WTC11 (cell line): ENCODE measurements around the gene FEN1. TPM values are rescaled to one million over a fixed set of nuclear protein-coding genes. Genes with fewer than 3 reads are reported as not detected.

Source experiments
- FOXK1 ChIP-seq: sonication (generic); formaldehyde crosslinking; IDR thresholded peaks from 2 replicates; pipeline ENCODE4 v1.8.0; 2022; ENCODE audit warnings: mild to moderate bottlenecking, moderate library complexity, missing genetic modification reagents
- MYBL2 ChIP-seq: sonication (generic); formaldehyde crosslinking; IDR thresholded peaks from 2 replicates; pipeline ENCODE4 v1.8.1; 2023; ENCODE audit warnings: mild to moderate bottlenecking, moderate library complexity, missing genetic modification reagents
- NFYB ChIP-seq: sonication (generic); formaldehyde crosslinking; conservative IDR thresholded peaks from 2 replicates; pipeline ENCODE4 v1.8.0; 2022; ENCODE audit warnings: low read depth, missing genetic modification reagents
- ZBTB21 ChIP-seq: sonication (generic); formaldehyde crosslinking; IDR thresholded peaks from 2 replicates; pipeline ENCODE4 v1.8.1; 2023; ENCODE audit warnings: mild to moderate bottlenecking, missing genetic modification reagents, borderline replicate concordance
- ZNF423 ChIP-seq: fragments of 250-450 bp; sonication (Bioruptor Pico); IDR thresholded peaks from 2 replicates; pipeline ENCODE4 v2.1.2; 2022; ENCODE audit warnings: mild to moderate bottlenecking, moderate library complexity
- total RNA-seq: library from RNA; stranded (reverse); gene quantifications from 3 replicates; pipeline ENCODE4 v1.2.3, GENCODE V29; 2021
- TF ChIP-seq, protein P1 (sequence below): sonication (generic); formaldehyde crosslinking; IDR thresholded peaks from 2 replicates; pipeline ENCODE4 v1.8.1; 2023; ENCODE audit warnings: mild to moderate bottlenecking, missing genetic modification reagents, borderline replicate concordance
- TF ChIP-seq, protein P2 (sequence below): sonication (generic); formaldehyde crosslinking; IDR thresholded peaks from 2 replicates; pipeline ENCODE4 v1.8.0; 2022; ENCODE audit warnings: mild to moderate bottlenecking, missing genetic modification reagents
- TF ChIP-seq, protein P3 (sequence below): sonication (generic); formaldehyde crosslinking; IDR thresholded peaks from 2 replicates; pipeline ENCODE4 v1.8.0; 2023; ENCODE audit warnings: missing genetic modification reagents
- TF ChIP-seq, protein P4 (sequence below): sonication (generic); formaldehyde crosslinking; conservative IDR thresholded peaks from 2 replicates; pipeline ENCODE4 v1.8.1; 2022; ENCODE audit warnings: mild to moderate bottlenecking, missing genetic modification reagents
- TF ChIP-seq, protein P5 (sequence below): sonication (generic); formaldehyde crosslinking; IDR thresholded peaks from 2 replicates; pipeline ENCODE4 v1.8.1; 2022; ENCODE audit warnings: mild to moderate bottlenecking, moderate library complexity, missing genetic modification reagents
- TF ChIP-seq, protein P6 (sequence below): sonication (generic); formaldehyde crosslinking; IDR thresholded peaks from 2 replicates; pipeline ENCODE4 v1.8.1; 2023; ENCODE audit warnings: mild to moderate bottlenecking, moderate library complexity, missing genetic modification reagents
- TF ChIP-seq, protein P7 (sequence below): sonication (generic); formaldehyde crosslinking; IDR thresholded peaks from 2 replicates; pipeline ENCODE4 v1.8.1; 2023; ENCODE audit warnings: mild to moderate bottlenecking, missing genetic modification reagents

The FEN1 gene
- total RNA-seq, 1 experiment from 2014 or later: 96.3 TPM

DNA sequence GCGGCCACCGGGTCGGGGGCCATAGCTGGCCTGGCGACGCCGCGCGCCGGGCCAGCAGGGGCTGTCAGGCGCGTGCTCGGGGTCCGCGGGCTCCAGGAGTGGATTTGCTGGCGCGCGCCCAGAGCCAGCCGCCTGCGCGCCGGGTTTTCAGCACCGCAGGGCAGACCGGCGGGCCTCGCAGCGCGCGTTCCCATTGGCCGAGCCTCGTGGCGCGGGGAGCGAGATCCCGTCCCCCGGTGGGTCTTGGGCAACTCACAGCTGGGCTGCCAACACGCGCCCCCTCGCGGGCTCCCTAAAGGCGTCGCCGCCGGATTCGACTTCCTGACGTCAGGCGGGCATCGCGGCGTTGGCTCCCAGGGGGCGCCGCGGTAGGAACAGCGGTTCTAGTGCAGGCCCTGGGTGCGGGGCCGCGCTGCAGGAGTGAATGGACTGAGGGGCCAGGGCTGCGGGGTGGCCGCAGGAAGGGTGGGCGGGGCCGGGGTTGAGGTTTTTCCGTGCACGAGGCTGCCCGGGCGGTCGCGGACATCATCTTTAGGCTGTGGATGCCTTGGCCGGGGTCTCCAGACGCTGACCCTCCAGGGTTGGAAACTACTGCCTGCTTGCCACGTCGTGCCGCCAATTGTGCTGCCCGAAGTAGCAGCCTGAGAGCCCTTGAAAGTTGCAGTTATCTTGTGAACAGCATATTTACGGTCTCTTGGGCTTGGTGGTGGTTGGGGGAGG, 24.2 kb downstream of the FEN1 start, which contains the start of gene FADS1 (continued):
- TF ChIP-seq, protein P1, sequence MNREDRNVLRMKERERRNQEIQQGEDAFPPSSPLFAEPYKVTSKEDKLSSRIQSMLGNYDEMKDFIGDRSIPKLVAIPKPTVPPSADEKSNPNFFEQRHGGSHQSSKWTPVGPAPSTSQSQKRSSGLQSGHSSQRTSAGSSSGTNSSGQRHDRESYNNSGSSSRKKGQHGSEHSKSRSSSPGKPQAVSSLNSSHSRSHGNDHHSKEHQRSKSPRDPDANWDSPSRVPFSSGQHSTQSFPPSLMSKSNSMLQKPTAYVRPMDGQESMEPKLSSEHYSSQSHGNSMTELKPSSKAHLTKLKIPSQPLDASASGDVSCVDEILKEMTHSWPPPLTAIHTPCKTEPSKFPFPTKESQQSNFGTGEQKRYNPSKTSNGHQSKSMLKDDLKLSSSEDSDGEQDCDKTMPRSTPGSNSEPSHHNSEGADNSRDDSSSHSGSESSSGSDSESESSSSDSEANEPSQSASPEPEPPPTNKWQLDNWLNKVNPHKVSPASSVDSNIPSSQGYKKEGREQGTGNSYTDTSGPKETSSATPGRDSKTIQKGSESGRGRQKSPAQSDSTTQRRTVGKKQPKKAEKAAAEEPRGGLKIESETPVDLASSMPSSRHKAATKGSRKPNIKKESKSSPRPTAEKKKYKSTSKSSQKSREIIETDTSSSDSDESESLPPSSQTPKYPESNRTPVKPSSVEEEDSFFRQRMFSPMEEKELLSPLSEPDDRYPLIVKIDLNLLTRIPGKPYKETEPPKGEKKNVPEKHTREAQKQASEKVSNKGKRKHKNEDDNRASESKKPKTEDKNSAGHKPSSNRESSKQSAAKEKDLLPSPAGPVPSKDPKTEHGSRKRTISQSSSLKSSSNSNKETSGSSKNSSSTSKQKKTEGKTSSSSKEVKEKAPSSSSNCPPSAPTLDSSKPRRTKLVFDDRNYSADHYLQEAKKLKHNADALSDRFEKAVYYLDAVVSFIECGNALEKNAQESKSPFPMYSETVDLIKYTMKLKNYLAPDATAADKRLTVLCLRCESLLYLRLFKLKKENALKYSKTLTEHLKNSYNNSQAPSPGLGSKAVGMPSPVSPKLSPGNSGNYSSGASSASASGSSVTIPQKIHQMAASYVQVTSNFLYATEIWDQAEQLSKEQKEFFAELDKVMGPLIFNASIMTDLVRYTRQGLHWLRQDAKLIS (CRISPR knock-in tag): 0 out of 2 replicates have a peak, but pooled peaks have one; percentile 52
- TF ChIP-seq, protein P2, sequence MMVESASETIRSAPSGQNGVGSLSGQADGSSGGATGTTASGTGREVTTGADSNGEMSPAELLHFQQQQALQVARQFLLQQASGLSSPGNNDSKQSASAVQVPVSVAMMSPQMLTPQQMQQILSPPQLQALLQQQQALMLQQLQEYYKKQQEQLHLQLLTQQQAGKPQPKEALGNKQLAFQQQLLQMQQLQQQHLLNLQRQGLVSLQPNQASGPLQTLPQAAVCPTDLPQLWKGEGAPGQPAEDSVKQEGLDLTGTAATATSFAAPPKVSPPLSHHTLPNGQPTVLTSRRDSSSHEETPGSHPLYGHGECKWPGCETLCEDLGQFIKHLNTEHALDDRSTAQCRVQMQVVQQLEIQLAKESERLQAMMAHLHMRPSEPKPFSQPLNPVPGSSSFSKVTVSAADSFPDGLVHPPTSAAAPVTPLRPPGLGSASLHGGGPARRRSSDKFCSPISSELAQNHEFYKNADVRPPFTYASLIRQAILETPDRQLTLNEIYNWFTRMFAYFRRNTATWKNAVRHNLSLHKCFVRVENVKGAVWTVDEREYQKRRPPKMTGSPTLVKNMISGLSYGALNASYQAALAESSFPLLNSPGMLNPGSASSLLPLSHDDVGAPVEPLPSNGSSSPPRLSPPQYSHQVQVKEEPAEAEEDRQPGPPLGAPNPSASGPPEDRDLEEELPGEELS (CRISPR knock-in tag): peak; percentile 52; the same call in 1 of the 2 replicates
- TF ChIP-seq ZBTB21 (peak; percentile 71), FOXK1 (CRISPR knock-in tag) (peak; percentile 45), ZNF423 (CRISPR knock-in tag) (peak; percentile 94), MYBL2 (peak; percentile 46; the same call in 1 of the 2 replicates), NFYB (peak; percentile 32)
- TF ChIP-seq, protein P3, sequence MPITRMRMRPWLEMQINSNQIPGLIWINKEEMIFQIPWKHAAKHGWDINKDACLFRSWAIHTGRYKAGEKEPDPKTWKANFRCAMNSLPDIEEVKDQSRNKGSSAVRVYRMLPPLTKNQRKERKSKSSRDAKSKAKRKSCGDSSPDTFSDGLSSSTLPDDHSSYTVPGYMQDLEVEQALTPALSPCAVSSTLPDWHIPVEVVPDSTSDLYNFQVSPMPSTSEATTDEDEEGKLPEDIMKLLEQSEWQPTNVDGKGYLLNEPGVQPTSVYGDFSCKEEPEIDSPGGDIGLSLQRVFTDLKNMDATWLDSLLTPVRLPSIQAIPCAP (CRISPR knock-in tag): peak; percentile 73
- TF ChIP-seq, protein P4, sequence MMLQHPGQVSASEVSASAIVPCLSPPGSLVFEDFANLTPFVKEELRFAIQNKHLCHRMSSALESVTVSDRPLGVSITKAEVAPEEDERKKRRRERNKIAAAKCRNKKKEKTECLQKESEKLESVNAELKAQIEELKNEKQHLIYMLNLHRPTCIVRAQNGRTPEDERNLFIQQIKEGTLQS (CRISPR knock-in tag): 0 out of 2 replicates have a peak, but pooled peaks have one; percentile 39
- TF ChIP-seq, protein P5, sequence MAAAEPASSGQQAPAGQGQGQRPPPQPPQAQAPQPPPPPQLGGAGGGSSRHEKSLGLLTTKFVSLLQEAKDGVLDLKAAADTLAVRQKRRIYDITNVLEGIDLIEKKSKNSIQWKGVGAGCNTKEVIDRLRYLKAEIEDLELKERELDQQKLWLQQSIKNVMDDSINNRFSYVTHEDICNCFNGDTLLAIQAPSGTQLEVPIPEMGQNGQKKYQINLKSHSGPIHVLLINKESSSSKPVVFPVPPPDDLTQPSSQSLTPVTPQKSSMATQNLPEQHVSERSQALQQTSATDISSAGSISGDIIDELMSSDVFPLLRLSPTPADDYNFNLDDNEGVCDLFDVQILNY (CRISPR knock-in tag): no peak; the same call in none of the 2 replicates
- TF ChIP-seq, protein P6, sequence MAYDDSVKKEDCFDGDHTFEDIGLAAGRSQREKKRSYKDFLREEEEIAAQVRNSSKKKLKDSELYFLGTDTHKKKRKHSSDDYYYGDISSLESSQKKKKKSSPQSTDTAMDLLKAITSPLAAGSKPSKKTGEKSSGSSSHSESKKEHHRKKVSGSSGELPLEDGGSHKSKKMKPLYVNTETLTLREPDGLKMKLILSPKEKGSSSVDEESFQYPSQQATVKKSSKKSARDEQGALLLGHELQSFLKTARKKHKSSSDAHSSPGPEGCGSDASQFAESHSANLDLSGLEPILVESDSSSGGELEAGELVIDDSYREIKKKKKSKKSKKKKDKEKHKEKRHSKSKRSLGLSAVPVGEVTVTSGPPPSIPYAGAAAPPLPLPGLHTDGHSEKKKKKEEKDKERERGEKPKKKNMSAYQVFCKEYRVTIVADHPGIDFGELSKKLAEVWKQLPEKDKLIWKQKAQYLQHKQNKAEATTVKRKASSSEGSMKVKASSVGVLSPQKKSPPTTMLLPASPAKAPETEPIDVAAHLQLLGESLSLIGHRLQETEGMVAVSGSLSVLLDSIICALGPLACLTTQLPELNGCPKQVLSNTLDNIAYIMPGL (CRISPR knock-in tag): peak; percentile 64; the same call in 1 of the 2 replicates
- TF ChIP-seq, protein P7, sequence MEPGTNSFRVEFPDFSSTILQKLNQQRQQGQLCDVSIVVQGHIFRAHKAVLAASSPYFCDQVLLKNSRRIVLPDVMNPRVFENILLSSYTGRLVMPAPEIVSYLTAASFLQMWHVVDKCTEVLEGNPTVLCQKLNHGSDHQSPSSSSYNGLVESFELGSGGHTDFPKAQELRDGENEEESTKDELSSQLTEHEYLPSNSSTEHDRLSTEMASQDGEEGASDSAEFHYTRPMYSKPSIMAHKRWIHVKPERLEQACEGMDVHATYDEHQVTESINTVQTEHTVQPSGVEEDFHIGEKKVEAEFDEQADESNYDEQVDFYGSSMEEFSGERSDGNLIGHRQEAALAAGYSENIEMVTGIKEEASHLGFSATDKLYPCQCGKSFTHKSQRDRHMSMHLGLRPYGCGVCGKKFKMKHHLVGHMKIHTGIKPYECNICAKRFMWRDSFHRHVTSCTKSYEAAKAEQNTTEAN (CRISPR knock-in tag): 0 out of 2 replicates have a peak, but pooled peaks have one; percentile 74
